K562 (cell line): ENCODE measurements around the gene ZDHHC8. TPM values are rescaled to one million over a fixed set of nuclear protein-coding genes. Genes with fewer than 3 reads are reported as not detected.
A peak's percentile ranks its signal among the peaks of the same experiment; 100 is the strongest.

Experiments used
- ATAC-seq: fragments of 200-7000 bp; cut with Tn5 transposase; 3 replicates; pipeline ENCODE4 v1.9.1; 2020; ENCODE audit warnings: moderate library complexity
- BruUV-seq: library from RNA; stranded (reverse); fragments of 400-500 nt; replicated peaks from 2 replicates; lab custom pipeline; 2021; lab: Mats Ljungman, UMichigan
- CTCF ChIA-PET: fragments of 300-600 bp; formaldehyde crosslinking; extraction: SDS; loops from one replicate; lab custom pipeline; 2021; ENCODE audit warnings: low intra/inter-chr PET ratio; lab: Yijun Ruan, JAX
- POLR2A ChIA-PET: fragments of 300-600, 350-650 bp; sonication (Branson Sonifier 250); formaldehyde crosslinking; extraction: SDS; loops from one replicate; lab custom pipeline; 2021; ENCODE audit warnings: antibody characterized with exemption, inconsistent platforms; lab: Yijun Ruan, JAX
- DNase-seq, 4 experiments: peaks; one replicate each; pipeline versions ENCODE4 v3.0.0 to v3.0.0-alpha.2; 2011 to 2018; ENCODE audit warnings: low spot score in 3 of 4, mixed read lengths in 3 of 4; ENCODE audit errors: extremely low read depth in 1 of 4
- FAIRE-seq: peaks from 2 replicates; lab custom pipeline; 2011; peaks lifted over from hg19 to GRCh38; lab: Jason Lieb, UNC
- H2AFZ ChIP-seq: 2 replicates; pipeline ENCODE4 v1.6.0; 2011; ENCODE audit warnings: low read depth, low read length, control low read depth, inconsistent platforms
- H3K27ac ChIP-seq: fragments of 200-600 bp; 3 replicates; pipeline ENCODE4 v1.8.0; 2011; ENCODE audit warnings: low read depth, mild to moderate bottlenecking, control low read depth, inconsistent platforms, low read length, moderate library complexity, mixed read lengths; ENCODE audit errors: extremely low read depth
- H3K27me3 ChIP-seq, 2 experiments: fragments of 300-600 bp in 1 of 2; 2 replicates in 1 of 2; 3 replicates in 1 of 2; pipeline versions ENCODE4 v1.6.0 to v1.8.0; 2011; ENCODE audit warnings: inconsistent platforms in 2 of 2, low read length in 2 of 2, mild to moderate bottlenecking in 1 of 2, mixed read lengths in 1 of 2, moderate library complexity in 1 of 2; ENCODE audit not compliant: control insufficient read depth in 2 of 2, insufficient read depth in 2 of 2
- H3K36me3 ChIP-seq: fragments of 300-600 bp; 3 replicates; pipeline ENCODE4 v1.8.0; 2011; ENCODE audit warnings: mild to moderate bottlenecking, low read length, inconsistent platforms; ENCODE audit not compliant: control insufficient read depth, insufficient read depth
- H3K4me1 ChIP-seq, 2 experiments: fragments of 200-600 bp in 1 of 2; replicated peaks in 1 of 2; 2 replicates in 1 of 2; 3 replicates in 1 of 2; pipeline versions ENCODE4 v1.5.1 to v1.8.0; 2011; ENCODE audit warnings: inconsistent platforms in 2 of 2, low read length in 2 of 2, mild to moderate bottlenecking in 1 of 2, mixed read lengths in 1 of 2, moderate library complexity in 1 of 2; ENCODE audit not compliant: control insufficient read depth in 2 of 2, insufficient read depth in 2 of 2
- H3K4me2 ChIP-seq: 2 replicates; pipeline ENCODE4 v1.6.1; 2011; ENCODE audit warnings: low read length, control low read depth, inconsistent platforms, mixed read lengths; ENCODE audit not compliant: insufficient read depth
- H3K4me3 ChIP-seq: fragments of 200-600 bp; sonication (generic), shearing (Covaris generic); 2 replicates; pipeline ENCODE4 v1.5.1; 2016; ENCODE audit warnings: control low read depth, inconsistent platforms
- H3K79me2 ChIP-seq: fragments of 200-600 bp; 3 replicates; pipeline ENCODE4 v1.8.0; 2011; ENCODE audit warnings: low read length, inconsistent platforms; ENCODE audit not compliant: control insufficient read depth, insufficient read depth
- H3K9ac ChIP-seq, 2 experiments: 2 replicates each; pipeline versions ENCODE4 v1.6.0 to v1.6.1; 2011; ENCODE audit warnings: low read depth in 2 of 2, low read length in 2 of 2, control low read depth in 1 of 2, inconsistent platforms in 1 of 2, mild to moderate bottlenecking in 1 of 2, mixed read lengths in 1 of 2; ENCODE audit not compliant: insufficient read depth in 1 of 2
- H3K9me1 ChIP-seq: one replicate; pipeline ENCODE4 v1.6.0; 2011; ENCODE audit warnings: inconsistent platforms, mild to moderate bottlenecking, low read length, moderate library complexity; ENCODE audit not compliant: control insufficient read depth, insufficient read depth
- H3K9me3 ChIP-seq: replicated peaks from 2 replicates; pipeline ENCODE4 v1.5.1; 2011; ENCODE audit warnings: low read depth, low read length, inconsistent platforms; ENCODE audit not compliant: control insufficient read depth, insufficient read depth
- H4K20me1 ChIP-seq: replicated peaks from 2 replicates; pipeline ENCODE4 v1.6.1; 2011; ENCODE audit warnings: low read length, inconsistent platforms, mixed read lengths; ENCODE audit not compliant: control insufficient read depth, insufficient read depth
- ARID3B ChIP-seq: fragments of 250-450 bp; sonication (Bioruptor Pico); IDR thresholded peaks from 2 replicates; pipeline ENCODE4 v1.4.0; 2020; ENCODE audit warnings: borderline replicate concordance
- BRF2 ChIP-seq: IDR thresholded peaks from 3 replicates; pipeline ENCODE4 v1.6.1; 2011; ENCODE audit warnings: borderline replicate concordance, mild to moderate bottlenecking; ENCODE audit not compliant: insufficient read length, insufficient read depth
- FOXM1 ChIP-seq, 2 experiments: fragments of 450-650 bp in 1 of 2; sonication (generic) in 1 of 2; formaldehyde crosslinking in 1 of 2; IDR thresholded peaks; 2 replicates each; pipeline versions ENCODE4 v1.6.1 to v1.9.0; 2017 to 2022; ENCODE audit warnings: low read depth in 2 of 2, mild to moderate bottlenecking in 2 of 2, missing genetic modification reagents in 1 of 2, moderate library complexity in 1 of 2
- IRF1 ChIP-seq: sonication (generic); formaldehyde crosslinking; IDR thresholded peaks from 2 replicates; pipeline ENCODE4 v1.8.0; 2022; ENCODE audit warnings: missing genetic modification reagents, mild to moderate bottlenecking, borderline replicate concordance
- MECOM ChIP-seq: fragments of 250-450 bp; sonication (Bioruptor Pico); IDR thresholded peaks from 2 replicates; pipeline ENCODE4 v1.8.0; 2022; ENCODE audit warnings: inconsistent platforms
- SMARCB1 ChIP-seq: IDR thresholded peaks from 2 replicates; pipeline ENCODE4 v1.6.1; 2011; ENCODE audit warnings: improper control_type of control experiment, low read depth; ENCODE audit not compliant: insufficient read length
- SNIP1 ChIP-seq: fragments of 450-650 bp; IDR thresholded peaks from 2 replicates; pipeline ENCODE4 v1.7.1; 2017; ENCODE audit warnings: low read depth, mild to moderate bottlenecking
- THAP12 ChIP-seq: fragments of 250-450 bp; sonication (Bioruptor Pico); IDR thresholded peaks from 2 replicates; pipeline ENCODE4 v1.9.0; 2021; ENCODE audit warnings: mild to moderate bottlenecking, inconsistent platforms
- THAP7 ChIP-seq: fragments of 250-450 bp; sonication (Bioruptor Pico); IDR thresholded peaks from 2 replicates; pipeline ENCODE4 v1.5.0; 2021
- XRCC5 ChIP-seq: fragments of 200-400 bp; formaldehyde crosslinking; IDR thresholded peaks from 2 replicates; pipeline ENCODE4 v1.6.1; 2017; ENCODE audit warnings: low read depth, mild to moderate bottlenecking, low read length
- ZBED1 ChIP-seq: IDR thresholded peaks from 2 replicates; pipeline ENCODE4 v1.6.1; 2014
- ZNF253 ChIP-seq: fragments of 250-450 bp; sonication (Bioruptor Pico); conservative IDR thresholded peaks from 2 replicates; pipeline ENCODE4 v1.6.1; 2021; ENCODE audit warnings: mild to moderate bottlenecking
- ZNF589 ChIP-seq: fragments of 200-800 bp; sonication (Bioruptor generic); IDR thresholded peaks from 2 replicates; pipeline ENCODE4 v1.6.1; 2016; ENCODE audit warnings: low read depth, missing genetic modification characterization, missing compliant biosample characterization
- ZNF75A ChIP-seq: fragments of 450-650 bp; formaldehyde crosslinking; IDR thresholded peaks from 2 replicates; pipeline ENCODE4 v1.4.0; 2020; ENCODE audit warnings: mild to moderate bottlenecking
- ZNF76 ChIP-seq: fragments of 250-450 bp; sonication (Bioruptor Pico); IDR thresholded peaks from 2 replicates; pipeline ENCODE4 v1.4.0; 2020; ENCODE audit warnings: mild to moderate bottlenecking, moderate library complexity, borderline replicate concordance
- ZNF785 ChIP-seq: fragments of 250-450 bp; sonication (Bioruptor Pico); IDR thresholded peaks from 2 replicates; pipeline ENCODE4 v1.4.0; 2020; ENCODE audit warnings: mild to moderate bottlenecking
- WGBS: fragments of 100-300 bp; shearing (Covaris generic); methylation state at CpG from one replicate; pipeline ENCODE4 v1.1.6; 2016; ENCODE audit warnings: low coverage, mixed read lengths; ENCODE audit not compliant: insufficient coverage; ENCODE audit errors: missing lambda C conversion rate; 5-methylcytosine and 5-hydroxymethylcytosine counted together
- in situ Hi-C: fragments of 300-500 bp; cut with MboI; formaldehyde crosslinking; loops from 4 replicates; pipeline ENCODE4 v1.15.0; 2018; ENCODE audit warnings: inconsistent platforms, mixed read lengths
- intact Hi-C: fragments of 100-400 bp; cut with micrococcal nuclease; formaldehyde crosslinking; loops from 2 replicates; pipeline ENCODE4 v1.14.2; 2022
- polyA plus RNA-seq, 8 experiments: library from polyadenylated mRNA; depleted of rRNA in 4 of 8; stranded (reverse) in 5 of 8; unstranded in 3 of 8; fragments of >200 nt; fragmentation: Nextera tagmentation in 2 of 8; fragmentation: Illumina TruSeq in 1 of 8; extraction: Ambion mirVana in 2 of 8; extraction: Trizol in 1 of 8; gene quantifications; 2 replicates each; pipeline versions ENCODE4 v1.2.1 to v1.2.3, GENCODE V29; 2011 to 2014; ENCODE audit warnings: inconsistent platforms in 1 of 8, missing spikeins in 1 of 8
- total RNA-seq, 7 experiments: library from RNA; depleted of rRNA in 6 of 7; stranded (reverse); fragments of >200 nt in 6 of 7; fragmentation: Illumina TruSeq in 2 of 7; extraction: Trizol in 2 of 7; gene quantifications; 2 replicates each; pipeline versions ENCODE4 v1.2.1 to v1.2.3, GENCODE V29; 2011 to 2021; ENCODE audit warnings: low replicate concordance in 1 of 7

The ZDHHC8 gene
- total and polyA plus RNA-seq, 9 of the 15 experiments (the other 6 are each of a cell fraction or from before 2014, with no cell fraction given) = 0.04 to 109 (median 16.4) TPM

- Histone ChIP-seq H4K20me1 (peaks cover 72% of the 10 kb centered on the region), H3K4me1 (peaks cover 14 to 84% of the 10 kb centered on the region in 2 experiments), H2AFZ (0 out of 2 replicates have a peak overlapping the region, but pooled peaks have one; percentile 54), H3K4me3 (peak overlapping the region; percentile 62), H3K27me3 (no peaks in the 10 kb centered on the region), H3K4me2 (peak overlapping the region; percentile 75), H3K9ac (peak overlapping the region; percentile 38 to 92; a peak in 3 of 4 replicates), H3K36me3 (peaks cover 5% of the 10 kb centered on the region; the same call in 2 of the 3 replicates), H3K79me2 (peaks cover 21% of the 10 kb centered on the region), H3K9me3 (no peaks in the 10 kb centered on the region), H3K9me1 (peaks cover 9% of the 10 kb centered on the region), H3K27ac (no peak overlapping the region)
- FAIRE-seq = no peak
- intact Hi-C loops (no loop called here), in situ Hi-C loops (no loop called here)
- CTCF ChIA-PET = interaction anchor here (5.8 kb wide), 1 partner anchor 162 kb away, joined by 80 read pairs; no protein-coding TSS in a partner anchor
- POLR2A ChIA-PET = no interaction called here
- DNase-seq = no peak
- 77% methylated on average over 16 of the region's 16 CpGs for WGBS
- ATAC-seq = no peak
- no TSS peak for BruUV-seq
- no peak for TF ChIP-seq SNIP1
- TF ChIP-seq FOXM1 (IDR thresholded peaks at IDR 0.05; ENCODE audit: low read depth) = no peak
- TF ChIP-seq FOXM1 (CRISPR knock-in tag; IDR thresholded peaks at IDR 0.05; ENCODE audit: low read depth) = no peak
- no peak for TF ChIP-seq XRCC5
- TF ChIP-seq THAP12 (CRISPR knock-in tag) = 0 out of 2 replicates have a peak, but pooled peaks have one; percentile 57
- no peak for TF ChIP-seq ZBED1
- no peak for TF ChIP-seq ZNF785 (CRISPR knock-in tag)
- no peak for TF ChIP-seq ZNF589 (CRISPR knock-in tag)
- no peak for TF ChIP-seq IRF1 (CRISPR knock-in tag)
- no peak for TF ChIP-seq ZNF76 (CRISPR knock-in tag)
- no peak for TF ChIP-seq MECOM (CRISPR knock-in tag)
- no peak for TF ChIP-seq ARID3B (CRISPR knock-in tag)
- no peak for TF ChIP-seq BRF2
- no peak for TF ChIP-seq ZNF75A (CRISPR knock-in tag)
- TF ChIP-seq ZNF253 (CRISPR knock-in tag) = no peak
- no peak for TF ChIP-seq THAP7 (CRISPR knock-in tag)
- TF ChIP-seq SMARCB1 = no peak
Measured at GRCh38 chr22:20132686-20133246, 1.2 kb downstream of the ZDHHC8 start.
